Thoracic aorta (tissue), 2 donors: ENCODE results near the gene GLIPR1. TPM values are rescaled to one million over a fixed set of nuclear protein-coding genes. Genes with fewer than 3 reads are reported as not detected.

ENCODE experiments used
- ATAC-seq: fragments of 150-250 bp; one replicate; pipeline ENCODE4 v1.8.0; 2017; ENCODE audit warnings: low read depth; ENCODE audit not compliant: insufficient number of reproducible peaks, low FRiP score
- DNase-seq: peaks from one replicate; pipeline ENCODE4 v3.0.0-alpha.2; 2020; ENCODE audit warnings: low spot score
- H3K27ac ChIP-seq, 2 donors: fragments of 200-600 bp; sonication (generic); 1 replicate in 1 of 2; 2 replicates in 1 of 2; pipeline ENCODE4 v1.5.1; 2016; ENCODE audit warnings: mild to moderate bottlenecking in 2 of 2, moderate library complexity in 2 of 2
- H3K27me3 ChIP-seq: fragments of 200-600 bp; sonication (generic); replicated peaks from 2 replicates; pipeline ENCODE4 v1.6.0; 2016; ENCODE audit warnings: mild to moderate bottlenecking; ENCODE audit not compliant: insufficient read depth
- H3K36me3 ChIP-seq: fragments of 200-600 bp; sonication (generic); one replicate; pipeline ENCODE4 v1.5.1; 2016
- H3K4me1 ChIP-seq, 2 donors: fragments of 200-600 bp; sonication (generic); 1 replicate in 1 of 2; 2 replicates in 1 of 2; pipeline versions ENCODE4 v1.5.1 to v1.6.0; 2016; ENCODE audit warnings: low read depth in 2 of 2, mild to moderate bottlenecking in 1 of 2; ENCODE audit not compliant: control insufficient read depth in 1 of 2
- H3K4me3 ChIP-seq: fragments of 200-600 bp; sonication (generic); 2 replicates; pipeline ENCODE4 v1.5.1; 2016; ENCODE audit warnings: mild to moderate bottlenecking
- H3K9me3 ChIP-seq: fragments of 200-600 bp; sonication (generic); 2 replicates; pipeline ENCODE4 v1.5.1; 2016
- CTCF ChIP-seq: fragments of 200-600 bp; sonication (generic); IDR thresholded peaks from one replicate; pipeline ENCODE4 v1.5.1; 2019; ENCODE audit warnings: antibody characterized with exemption
- total RNA-seq, 2 donors: library from RNA; depleted of rRNA; stranded (reverse); fragments of >200 nt; gene quantifications; one replicate each; pipeline versions ENCODE4 v1.1.0 to v1.2.3, GENCODE V29; 2016

The GLIPR1 gene
- total RNA-seq, 2 donors from 2014 or later, result 66.9 to 103 TPM

GRCh38 chr12:75489613-75490210, 9.2 kb downstream of the GLIPR1 start:
- H3K9me3 ChIP-seq, result no peaks in the 10 kb centered on the region
- H3K27me3 ChIP-seq, result no peaks in the 10 kb centered on the region
- ATAC-seq (no peak), DNase-seq (no peak)
- peaks cover 31 to 43% of the 10 kb centered on the region in 2 donors for H3K4me1 ChIP-seq
- TF ChIP-seq CTCF, result no peak
- peak overlapping the region in 1 of 2 donors; percentile 29 for H3K27ac ChIP-seq
- H3K36me3 ChIP-seq, result peaks cover 3% of the 10 kb centered on the region
- H3K4me3 ChIP-seq, result no peak overlapping the region

- Histone ChIP-seq H3K27ac (no peak overlapping the region), H3K36me3 (peaks cover 15% of the 10 kb centered on the region), H3K4me3 (no peak overlapping the region), H3K27me3 (no peaks in the 10 kb centered on the region), H3K9me3 (no peaks in the 10 kb centered on the region), H3K4me1 (peaks cover 22 to 31% of the 10 kb centered on the region in 2 donors)
- no peak for TF ChIP-seq CTCF
- DNase-seq, result no peak
- ATAC-seq, result no peak
Measured at GRCh38 chr12:75491169-75491568, 10.6 kb downstream of the GLIPR1 start.

DNA sequence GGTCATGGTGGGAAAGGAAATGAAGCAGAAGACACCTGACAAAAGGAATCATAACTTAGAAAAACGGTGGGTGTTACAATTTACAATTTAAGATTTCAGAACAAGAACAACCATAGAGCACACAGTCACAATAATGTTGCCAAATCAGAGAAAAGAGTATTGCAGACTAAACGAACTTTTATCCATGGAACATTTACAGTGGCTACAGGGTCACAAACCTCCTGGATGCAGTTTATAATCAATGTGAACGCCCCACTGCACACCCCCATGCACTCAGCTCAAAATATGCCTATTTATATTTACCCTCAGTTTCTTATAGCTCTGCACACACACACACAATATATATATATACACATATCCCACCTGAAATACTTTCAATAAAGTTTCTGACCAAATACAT, 22.9 kb downstream of the GLIPR1 start:
- no peaks in the 10 kb centered on the region for H3K27me3 ChIP-seq
- DNase-seq, result no peak
- H3K4me3 ChIP-seq, result no peak overlapping the region
- H3K27ac ChIP-seq, result no peak overlapping the region
- ATAC-seq, result no peak
- H3K9me3 ChIP-seq, result no peaks in the 10 kb centered on the region
- peaks cover 0 to 4% of the 10 kb centered on the region in 2 donors for H3K4me1 ChIP-seq
- TF ChIP-seq CTCF, result no peak
- peaks cover 26% of the 10 kb centered on the region for H3K36me3 ChIP-seq

GRCh38 chr12:75503866-75504265, 23.3 kb downstream of the GLIPR1 start:
- Histone ChIP-seq H3K36me3 (peaks cover 23% of the 10 kb centered on the region), H3K9me3 (no peaks in the 10 kb centered on the region), H3K27me3 (no peaks in the 10 kb centered on the region), H3K27ac (no peak overlapping the region), H3K4me3 (no peak overlapping the region), H3K4me1 (peaks cover 0 to 7% of the 10 kb centered on the region in 2 donors)
- TF ChIP-seq CTCF, result no peak
- ATAC-seq (no peak), DNase-seq (no peak)

GRCh38 chr12:75505706-75506312, 25.3 kb downstream of the GLIPR1 start:
- no peaks in the 10 kb centered on the region for H3K9me3 ChIP-seq
- peak; percentile 53 for TF ChIP-seq CTCF
- H3K36me3 ChIP-seq, result peaks cover 23% of the 10 kb centered on the region
- no peak overlapping the region for H3K27ac ChIP-seq
- no peak overlapping the region for H3K4me3 ChIP-seq
- ATAC-seq (no peak), DNase-seq (no peak)
- no peaks in the 10 kb centered on the region for H3K27me3 ChIP-seq
- H3K4me1 ChIP-seq, result peaks cover 8 to 23% of the 10 kb centered on the region in 2 donors
